ENCODE measurements around the gene ACHE.

DNA sequence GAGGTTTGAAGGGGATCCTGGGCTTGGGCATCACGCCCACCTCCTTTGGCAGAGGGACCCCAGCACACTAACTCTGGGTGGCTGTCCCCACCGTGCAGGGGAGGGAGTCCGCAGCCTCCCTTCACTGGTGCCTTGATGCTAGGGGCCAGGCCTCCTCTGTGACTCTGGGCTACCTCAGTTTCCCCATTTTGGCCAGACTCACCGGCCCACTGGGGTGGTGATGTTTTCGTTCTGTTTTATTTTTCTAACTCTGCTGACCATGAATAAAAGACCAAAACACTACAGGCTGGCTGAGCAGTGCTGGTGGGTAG lies 29.0 kb downstream of the ACHE start:
- no peak for TF ChIP-seq ISL1 (CRISPR knock-in tag; IDR thresholded peaks at IDR 0.05)
- no peak for TF ChIP-seq ESRRG (CRISPR knock-in tag; IDR thresholded peaks at IDR 0.05)
- no peak for TF ChIP-seq ZFP3 (CRISPR knock-in tag; IDR thresholded peaks at IDR 0.05)
- TF ChIP-seq ZC3H10 (CRISPR knock-in tag; IDR thresholded peaks at IDR 0.05): no peak
- TF ChIP-seq BACH2 (CRISPR knock-in tag; IDR thresholded peaks at IDR 0.05; ENCODE audit: borderline replicate concordance): no peak
- no peak for TF ChIP-seq SNAI2 (CRISPR knock-in tag; IDR thresholded peaks at IDR 0.05)
- TF ChIP-seq ZNF8 (CRISPR knock-in tag; IDR thresholded peaks at IDR 0.05): no peak
- TF ChIP-seq, protein P1, sequence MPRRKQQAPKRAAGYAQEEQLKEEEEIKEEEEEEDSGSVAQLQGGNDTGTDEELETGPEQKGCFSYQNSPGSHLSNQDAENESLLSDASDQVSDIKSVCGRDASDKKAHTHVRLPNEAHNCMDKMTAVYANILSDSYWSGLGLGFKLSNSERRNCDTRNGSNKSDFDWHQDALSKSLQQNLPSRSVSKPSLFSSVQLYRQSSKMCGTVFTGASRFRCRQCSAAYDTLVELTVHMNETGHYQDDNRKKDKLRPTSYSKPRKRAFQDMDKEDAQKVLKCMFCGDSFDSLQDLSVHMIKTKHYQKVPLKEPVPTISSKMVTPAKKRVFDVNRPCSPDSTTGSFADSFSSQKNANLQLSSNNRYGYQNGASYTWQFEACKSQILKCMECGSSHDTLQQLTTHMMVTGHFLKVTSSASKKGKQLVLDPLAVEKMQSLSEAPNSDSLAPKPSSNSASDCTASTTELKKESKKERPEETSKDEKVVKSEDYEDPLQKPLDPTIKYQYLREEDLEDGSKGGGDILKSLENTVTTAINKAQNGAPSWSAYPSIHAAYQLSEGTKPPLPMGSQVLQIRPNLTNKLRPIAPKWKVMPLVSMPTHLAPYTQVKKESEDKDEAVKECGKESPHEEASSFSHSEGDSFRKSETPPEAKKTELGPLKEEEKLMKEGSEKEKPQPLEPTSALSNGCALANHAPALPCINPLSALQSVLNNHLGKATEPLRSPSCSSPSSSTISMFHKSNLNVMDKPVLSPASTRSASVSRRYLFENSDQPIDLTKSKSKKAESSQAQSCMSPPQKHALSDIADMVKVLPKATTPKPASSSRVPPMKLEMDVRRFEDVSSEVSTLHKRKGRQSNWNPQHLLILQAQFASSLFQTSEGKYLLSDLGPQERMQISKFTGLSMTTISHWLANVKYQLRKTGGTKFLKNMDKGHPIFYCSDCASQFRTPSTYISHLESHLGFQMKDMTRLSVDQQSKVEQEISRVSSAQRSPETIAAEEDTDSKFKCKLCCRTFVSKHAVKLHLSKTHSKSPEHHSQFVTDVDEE (CRISPR knock-in tag; IDR thresholded peaks at IDR 0.05): no peak
- TF ChIP-seq TCF4 (CRISPR knock-in tag; IDR thresholded peaks at IDR 0.05; ENCODE audit: borderline replicate concordance): no peak
- TF ChIP-seq RARB (CRISPR knock-in tag; IDR thresholded peaks at IDR 0.05): no peak
- no peak for TF ChIP-seq ZFP30 (CRISPR knock-in tag; IDR thresholded peaks at IDR 0.05)

Measured in SK-N-SH treated with all-trans-retinoic acid at 6 μM for 48 hours (cell line).